ENCODE results near the gene ACOT12.

GRCh38 chr5:81420039-81420667 lies 26.2 kb upstream of the ACOT12 start:
- TF ChIP-seq CTCF (IDR thresholded peaks at IDR 0.05) (no peak), POLR2A (IDR thresholded peaks at IDR 0.05) (no peak)

Measured in uterus (tissue), 2 donors.